Epithelial cell of esophagus (primary cell): Measurements from ENCODE around the gene MCC.
"Not testable (repeated sequence)": the region's sequence is repeated elsewhere in the genome, so short reads cannot be mapped to it uniquely, and the experiment has no call there.

Experiments used
- DNase-seq: peaks from one replicate; pipeline ENCODE4 v3.0.0; 2010; ENCODE audit warnings: low read depth
- H3K4me3 ChIP-seq: 2 replicates; pipeline ENCODE4 v1.5.1; 2011; ENCODE audit warnings: mild to moderate bottlenecking, low read length, control low read depth
- CTCF ChIP-seq: IDR thresholded peaks from 2 replicates; pipeline ENCODE4 v1.5.1; 2011; ENCODE audit warnings: low read depth, mild to moderate bottlenecking, low read length, control low read depth, inconsistent platforms; ENCODE audit not compliant: insufficient read depth; ENCODE audit errors: missing control alignments

Gene MCC

DNA sequence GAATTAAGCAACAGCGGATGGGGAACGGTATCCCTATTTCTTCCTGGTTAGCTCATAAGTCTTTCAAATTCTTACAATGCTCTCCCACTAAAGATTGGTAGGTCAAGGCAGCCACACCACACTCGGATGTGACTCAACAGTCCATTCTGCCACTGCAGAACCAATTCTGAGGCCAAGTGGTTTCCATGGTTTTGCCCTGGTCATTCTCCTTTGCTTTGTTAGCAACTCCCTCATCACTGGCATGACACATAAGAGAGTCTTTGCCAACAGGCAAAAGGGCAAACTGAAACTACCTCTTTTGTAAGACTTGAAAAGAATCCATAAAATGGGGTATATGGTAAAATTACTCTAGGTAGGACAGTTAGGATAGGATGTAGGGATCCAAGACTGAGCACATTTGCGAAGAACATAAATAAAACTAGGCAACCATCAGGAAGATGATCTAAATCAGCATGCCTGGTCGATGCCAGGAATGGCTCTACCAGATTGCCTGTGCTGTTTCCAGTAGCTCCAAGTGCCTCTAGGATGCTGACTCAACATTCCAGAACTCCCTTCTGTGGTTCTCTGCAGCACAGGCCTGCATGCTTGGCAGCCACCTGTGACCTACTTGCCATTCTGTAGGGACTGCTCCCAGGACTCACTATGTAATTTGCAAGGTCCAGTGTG lies 406.2 kb downstream of the MCC start:
- no peak overlapping the region for H3K4me3 ChIP-seq
- TF ChIP-seq CTCF: no peak
- DNase-seq: peak; percentile 63

- DNase-seq: no peak
- H3K4me3 ChIP-seq: no peak overlapping the region
- TF ChIP-seq CTCF: no peak
Observed at GRCh38 chr5:113081091-113081839, 407.0 kb downstream of the MCC start.

GRCh38 chr5:113076649-113077048 lies 411.6 kb downstream of the MCC start:
- H3K4me3 ChIP-seq, DNase-seq: not testable (repeated sequence)

GRCh38 chr5:113075019-113075418 lies 413.2 kb downstream of the MCC start:
- TF ChIP-seq CTCF: no peak
- H3K4me3 ChIP-seq: no peak overlapping the region

GRCh38 chr5:113073629-113074034 lies 414.6 kb downstream of the MCC start:
- H3K4me3 ChIP-seq, DNase-seq: not testable (repeated sequence)

More at GRCh38 chr5:113075019-113075418, 413.2 kb downstream of the MCC start:
- DNase-seq: no peak

DNA sequence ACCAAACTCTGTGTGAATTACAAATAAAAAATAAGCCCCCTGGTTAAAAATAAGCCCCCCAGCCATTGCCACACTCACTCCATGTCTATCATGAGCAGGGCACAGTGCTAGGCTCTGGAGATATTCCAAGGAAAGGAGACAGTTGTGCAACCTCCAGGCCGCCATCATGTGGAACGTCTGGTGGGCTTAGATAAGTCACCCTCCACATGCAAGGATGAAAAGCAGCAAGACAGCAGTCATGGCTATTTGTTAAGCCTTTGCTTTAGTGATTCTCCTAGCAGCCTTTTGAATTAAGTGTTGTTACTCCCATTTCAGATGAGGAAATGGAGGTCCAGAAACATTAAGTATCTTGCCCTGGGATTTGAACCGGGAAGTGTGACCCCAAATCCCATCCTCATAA lies 416.9 kb downstream of the MCC start:
- no peak overlapping the region for H3K4me3 ChIP-seq
- DNase-seq: no peak
- no peak for TF ChIP-seq CTCF

DNA sequence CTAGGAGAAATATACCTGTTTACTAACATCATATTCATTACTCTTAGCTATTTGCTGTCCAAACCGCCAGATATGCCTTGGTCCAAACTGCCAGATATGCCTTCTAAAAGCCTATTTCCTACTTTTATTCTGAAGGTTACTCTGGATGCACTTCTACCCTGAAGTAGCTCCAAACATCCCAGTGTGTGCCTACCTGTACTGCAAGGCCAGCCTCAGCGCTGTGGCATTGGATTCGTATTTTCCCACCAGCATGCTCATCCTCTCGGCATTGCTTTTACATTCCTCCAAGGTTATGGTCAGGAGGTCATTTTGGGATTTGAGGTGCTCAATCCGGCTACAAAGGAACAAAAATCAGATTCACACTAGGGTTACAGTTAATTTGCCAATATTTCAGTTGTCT lies 417.4 kb downstream of the MCC start:
- TF ChIP-seq CTCF: no peak
- no peak overlapping the region for H3K4me3 ChIP-seq
- DNase-seq: no peak

DNA sequence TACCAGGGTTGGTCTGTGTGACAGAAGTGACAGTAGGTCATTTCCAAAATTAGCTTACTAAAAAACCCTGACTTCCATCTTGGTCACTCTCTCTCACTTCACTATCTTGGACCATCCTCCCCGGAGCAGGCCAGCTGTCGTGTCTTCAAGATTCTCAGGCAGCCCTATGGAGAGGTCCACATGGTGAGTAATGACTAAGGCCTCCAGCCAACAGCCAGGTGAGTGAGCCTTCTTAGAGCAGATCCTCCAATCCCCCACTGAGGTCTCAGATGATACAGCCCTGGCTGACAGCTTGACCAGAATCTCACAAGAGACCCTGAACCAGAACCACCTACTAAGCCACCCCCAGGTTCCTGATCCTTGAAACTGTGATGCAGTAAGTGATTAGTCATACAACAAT lies 419.7 kb downstream of the MCC start:
- no peak for DNase-seq
- TF ChIP-seq CTCF: no peak

More for the DNA sequence above, 419.7 kb downstream of the MCC start:
- H3K4me3 ChIP-seq: no peak overlapping the region
